A549 (cell line): ENCODE data around the gene METTL14. TPM values are rescaled to one million over a fixed set of nuclear protein-coding genes. Genes with fewer than 3 reads are reported as not detected.
A peak's percentile ranks its signal among the peaks of the same experiment; 100 is the strongest.

ENCODE experiments used
- ATAC-seq, 2 experiments: fragments of 200-7000 bp in 1 of 2; fragments of >200 bp in 1 of 2; cut with Nextera tagmentation in 1 of 2; cut with Tn5 transposase in 1 of 2; 3 replicates each; pipeline versions ENCODE4 v1.8.0 to v1.9.1; 2018 to 2020; ENCODE audit warnings: mild to moderate bottlenecking in 1 of 2, moderate library complexity in 1 of 2
- CTCF ChIA-PET: fragments of 300-600 bp; sonication (Branson Sonifier 250); formaldehyde crosslinking; extraction: SDS; loops from one replicate; lab custom pipeline; 2021; ENCODE audit warnings: antibody characterized with exemption, inconsistent platforms; lab: Yijun Ruan, JAX
- POLR2A ChIA-PET: fragments of 350-600 bp; formaldehyde crosslinking; extraction: SDS; loops from one replicate; lab custom pipeline; 2021; ENCODE audit warnings: antibody characterized with exemption, inconsistent platforms; lab: Yijun Ruan, JAX
- DNase-seq, 2 experiments: peaks; one replicate each; pipeline versions ENCODE4 v3.0.0 to v3.0.0-alpha.2; 2011 to 2016; ENCODE audit warnings: low read depth in 1 of 2, low spot score in 1 of 2
- FAIRE-seq: peaks from 2 replicates; lab custom pipeline; 2011; peaks lifted over from hg19 to GRCh38; lab: Jason Lieb, UNC
- H3K27ac ChIP-seq, 2 experiments: fragments of >200 bp; sonication (Bioruptor Twin); formaldehyde crosslinking; 3 replicates each; pipeline ENCODE4 v1.5.1; 2016 to 2017
- H3K4me1 ChIP-seq: fragments of >200 bp; sonication (Bioruptor Twin); formaldehyde crosslinking; 3 replicates; pipeline ENCODE4 v1.6.1; 2016
- H3K4me2 ChIP-seq: fragments of >200 bp; sonication (Bioruptor Twin); formaldehyde crosslinking; 3 replicates; pipeline ENCODE4 v1.6.1; 2016
- H3K4me3 ChIP-seq: fragments of >200 bp; sonication (Bioruptor Twin); formaldehyde crosslinking; 3 replicates; pipeline ENCODE4 v1.5.1; 2016
- H3K9me3 ChIP-seq: fragments of >200 bp; sonication (Bioruptor Twin); formaldehyde crosslinking; 3 replicates; pipeline ENCODE4 v1.6.1; 2016
- ATOH8 ChIP-seq: fragments of 250-450 bp; sonication (Bioruptor Pico); IDR thresholded peaks from 2 replicates; pipeline ENCODE4 v1.5.0; 2020; ENCODE audit warnings: low read depth, mild to moderate bottlenecking, moderate library complexity
- CEBPB ChIP-seq, 2 experiments: fragments of >200 bp in 1 of 2; sonication (Bioruptor Twin) in 1 of 2; formaldehyde crosslinking in 1 of 2; IDR thresholded peaks; 2 replicates each; pipeline ENCODE4 v1.6.1; 2012 to 2016
- CTCF ChIP-seq: fragments of >200 bp; sonication (Bioruptor Twin); formaldehyde crosslinking; IDR thresholded peaks from 3 replicates; pipeline ENCODE4 v1.5.1; 2016
- EP300 ChIP-seq, 2 experiments: fragments of >200 bp; sonication (Bioruptor Twin); formaldehyde crosslinking; IDR thresholded peaks; 2 replicates in 1 of 2; 3 replicates in 1 of 2; pipeline ENCODE4 v1.6.1; 2016 to 2017
- ESRRA ChIP-seq: fragments of 150-350 bp; IDR thresholded peaks from 2 replicates; pipeline ENCODE4 v1.6.1; 2014; ENCODE audit warnings: mild to moderate bottlenecking, low read length, borderline replicate concordance
- HOXB13 ChIP-seq: fragments of 250-450 bp; sonication (Bioruptor Pico); IDR thresholded peaks from 2 replicates; pipeline ENCODE4 v1.5.0; 2020; ENCODE audit warnings: low read depth, mild to moderate bottlenecking, moderate library complexity
- JUNB ChIP-seq: fragments of >200 bp; sonication (Bioruptor Twin); formaldehyde crosslinking; IDR thresholded peaks from 2 replicates; pipeline ENCODE4 v1.6.1; 2016
- KDM1A ChIP-seq: fragments of 200-600 bp; sonication (generic); IDR thresholded peaks from 2 replicates; pipeline ENCODE4 v1.6.1; 2016; ENCODE audit warnings: low read depth, mild to moderate bottlenecking
- NFE2L2 ChIP-seq: fragments of 150-350 bp; conservative IDR thresholded peaks from 2 replicates; pipeline ENCODE4 v1.6.1; 2014; ENCODE audit warnings: low read length
- NPAS2 ChIP-seq: fragments of 250-450 bp; sonication (Bioruptor Pico); IDR thresholded peaks from 2 replicates; pipeline ENCODE4 v1.8.0; 2022; ENCODE audit warnings: mild to moderate bottlenecking, moderate library complexity, borderline replicate concordance
- PHF8 ChIP-seq: fragments of 200-600 bp; sonication (generic); IDR thresholded peaks from 2 replicates; pipeline ENCODE4 v1.6.1; 2016; ENCODE audit warnings: low read depth, mild to moderate bottlenecking, antibody characterized with exemption, moderate library complexity, borderline replicate concordance
- RAD21 ChIP-seq, 2 experiments: fragments of >200 bp in 1 of 2; sonication (Bioruptor Twin) in 1 of 2; formaldehyde crosslinking in 1 of 2; IDR thresholded peaks in 1 of 2; conservative IDR thresholded peaks in 1 of 2; 2 replicates in 1 of 2; 3 replicates in 1 of 2; pipeline ENCODE4 v1.6.1; 2012 to 2018; ENCODE audit warnings: inconsistent platforms in 1 of 2
- REST ChIP-seq: fragments of 200-600 bp; sonication (generic); IDR thresholded peaks from 2 replicates; pipeline ENCODE4 v1.6.1; 2016; ENCODE audit warnings: antibody characterized with exemption, mild to moderate bottlenecking, moderate library complexity
- WGBS: methylation state at CpG from one replicate; pipeline ENCODE4 v1.1.6; 2017; ENCODE audit errors: missing lambda C conversion rate; 5-methylcytosine and 5-hydroxymethylcytosine counted together
- polyA plus RNA-seq, 4 experiments: library from polyadenylated mRNA; depleted of rRNA in 3 of 4; stranded (reverse); fragments of >200 nt; fragmentation: RNase III in 1 of 4; extraction: RNeasy Plus Mini Kit Qiagen cat#74134 plus additional on column Dnase treatment in 1 of 4; gene quantifications; 2 replicates in 3 of 4; 3 replicates in 1 of 4; pipeline ENCODE4 v1.2.3, GENCODE V29; 2011 to 2017
- TF ChIP-seq, protein P1 (sequence below): IDR thresholded peaks from 2 replicates; pipeline ENCODE4 v1.6.1; 2012
- TF ChIP-seq, protein P2 (sequence below): fragments of 150-350 bp; IDR thresholded peaks from 2 replicates; pipeline ENCODE4 v1.6.1; 2014; ENCODE audit warnings: low read depth, mild to moderate bottlenecking, low read length

Gene METTL14
- polyA plus RNA-seq, 2 of the 4 experiments (the other 2 are of a cell fraction): 20.9 to 25.2 TPM

- TF ChIP-seq RAD21 (conservative IDR thresholded peaks at IDR 0.05 in 1 of 2, IDR thresholded peaks at IDR 0.05 in 1 of 2) (0 out of 5 replicates have a peak, but pooled peaks of 1 of the 2 experiments have one; percentile 5), NPAS2 (CRISPR knock-in tag) (no peak)
- POLR2A ChIA-PET: no interaction called here
- 59% methylated on average over 6 of the region's 6 CpGs for WGBS
These were observed 56.2 kb downstream of the METTL14 start for GRCh38 chr4:118741301-118741855.

DNA sequence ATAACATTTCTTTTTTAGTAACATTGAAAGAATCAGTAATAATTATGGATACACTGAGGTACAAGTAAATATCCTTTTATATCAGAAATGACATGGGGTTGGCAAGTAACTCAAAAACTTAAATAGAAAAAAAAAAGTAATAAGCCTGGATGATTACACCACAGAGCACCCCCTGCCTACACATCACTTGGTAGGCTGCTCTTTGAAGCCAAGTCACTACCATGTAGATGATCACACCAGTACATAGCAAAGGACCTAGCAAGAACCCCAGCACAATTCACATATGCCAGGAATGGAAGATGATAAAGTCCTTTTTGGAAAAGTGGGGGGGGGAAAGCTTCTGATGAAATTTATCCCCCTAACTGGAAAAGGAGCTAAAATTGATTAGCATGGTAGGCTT lies 56.9 kb downstream of the METTL14 start:
- Histone ChIP-seq H3K9me3 (no peaks in the 10 kb centered on the region), H3K4me2 (no peak overlapping the region), H3K4me3 (no peak overlapping the region), H3K4me1 (no peaks in the 10 kb centered on the region), H3K27ac (no peak overlapping the region)
- FAIRE-seq (no peak), ATAC-seq (no peak), DNase-seq (no peak)
- CTCF ChIA-PET: interaction anchor here (0.7 to 1.8 kb wide), 4 partner anchors 17 to 239 kb away, joined by 3 to 4 read pairs (median 4); no protein-coding TSS in a partner anchor
- POLR2A ChIA-PET: no interaction called here
- TF ChIP-seq ESRRA (no peak), NPAS2 (CRISPR knock-in tag) (no peak), PHF8 (no peak), EP300 (IDR thresholded peaks at IDR 0.05) (no peak), REST (no peak), JUNB (no peak), CEBPB (IDR thresholded peaks at IDR 0.05) (no peak), KDM1A (no peak), HOXB13 (no peak), NFE2L2 (no peak), ATOH8 (CRISPR knock-in tag) (no peak), CTCF (no peak)
- TF ChIP-seq, protein P1, sequence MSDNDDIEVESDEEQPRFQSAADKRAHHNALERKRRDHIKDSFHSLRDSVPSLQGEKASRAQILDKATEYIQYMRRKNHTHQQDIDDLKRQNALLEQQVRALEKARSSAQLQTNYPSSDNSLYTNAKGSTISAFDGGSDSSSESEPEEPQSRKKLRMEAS: no peak
- TF ChIP-seq, protein P2, sequence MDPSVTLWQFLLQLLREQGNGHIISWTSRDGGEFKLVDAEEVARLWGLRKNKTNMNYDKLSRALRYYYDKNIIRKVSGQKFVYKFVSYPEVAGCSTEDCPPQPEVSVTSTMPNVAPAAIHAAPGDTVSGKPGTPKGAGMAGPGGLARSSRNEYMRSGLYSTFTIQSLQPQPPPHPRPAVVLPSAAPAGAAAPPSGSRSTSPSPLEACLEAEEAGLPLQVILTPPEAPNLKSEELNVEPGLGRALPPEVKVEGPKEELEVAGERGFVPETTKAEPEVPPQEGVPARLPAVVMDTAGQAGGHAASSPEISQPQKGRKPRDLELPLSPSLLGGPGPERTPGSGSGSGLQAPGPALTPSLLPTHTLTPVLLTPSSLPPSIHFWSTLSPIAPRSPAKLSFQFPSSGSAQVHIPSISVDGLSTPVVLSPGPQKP: no peak

More at GRCh38 chr4:118741301-118741855, 56.2 kb downstream of the METTL14 start:
- ATAC-seq (no peak), FAIRE-seq (no peak), DNase-seq (no peak)
- no peaks in the 10 kb centered on the region for H3K9me3 ChIP-seq
- no peak overlapping the region for H3K27ac ChIP-seq
- CTCF ChIA-PET: interaction anchor here (0.6 to 1.8 kb wide), 9 partner anchors 8 to 240 kb away, joined by 3 to 4 read pairs (median 3); no protein-coding TSS in a partner anchor
- H3K4me2 ChIP-seq: no peak overlapping the region
- no peaks in the 10 kb centered on the region for H3K4me1 ChIP-seq
- H3K4me3 ChIP-seq: no peak overlapping the region
